Liver (tissue), 9 donors: ENCODE measurements around the gene LRRC30. TPM values are rescaled to one million over a fixed set of nuclear protein-coding genes. Genes with fewer than 3 reads are reported as not detected.
A peak's percentile ranks its signal among the peaks of the same experiment; 100 is the strongest.

ENCODE experiments used
- DNase-seq: peaks from one replicate; pipeline ENCODE4 v3.0.0-alpha.2; 2017; ENCODE audit warnings: low spot score
- H3K27ac ChIP-seq, 2 donors: one replicate each; pipeline ENCODE4 v1.7.0; 2013; ENCODE audit warnings: inconsistent platforms in 2 of 2, low read length in 2 of 2, control low read depth in 1 of 2, low read depth in 1 of 2, mild to moderate bottlenecking in 1 of 2
- H3K27me3 ChIP-seq, 4 donors: one replicate each; pipeline versions ENCODE4 v1.6.1 to v1.7.0; 2013; ENCODE audit warnings: low read length in 3 of 4, inconsistent platforms in 1 of 4, mild to moderate bottlenecking in 1 of 4, moderate library complexity in 1 of 4; ENCODE audit not compliant: control insufficient read depth in 4 of 4, insufficient read depth in 4 of 4
- H3K36me3 ChIP-seq, 4 donors: one replicate each; pipeline versions ENCODE4 v1.6.1 to v1.7.0; 2013; ENCODE audit warnings: low read length in 3 of 4, mild to moderate bottlenecking in 3 of 4, low read depth in 1 of 4, moderate library complexity in 1 of 4; ENCODE audit not compliant: control insufficient read depth in 4 of 4, insufficient read depth in 3 of 4
- H3K4me1 ChIP-seq, 4 donors: one replicate each; pipeline versions ENCODE4 v1.6.1 to v1.7.0; 2013; ENCODE audit warnings: low read length in 3 of 4, mild to moderate bottlenecking in 3 of 4, moderate library complexity in 1 of 4; ENCODE audit not compliant: control insufficient read depth in 4 of 4, insufficient read depth in 4 of 4
- H3K4me3 ChIP-seq, 3 donors: one replicate each; pipeline versions ENCODE4 v1.6.1 to v1.7.0; 2013; ENCODE audit warnings: low read length in 3 of 3, control low read depth in 1 of 3, low read depth in 1 of 3, mild to moderate bottlenecking in 1 of 3
- H3K9ac ChIP-seq, 2 donors: one replicate each; pipeline ENCODE4 v1.7.0; 2013; ENCODE audit warnings: low read length in 2 of 2, mild to moderate bottlenecking in 2 of 2, moderate library complexity in 2 of 2, control low read depth in 1 of 2, low read depth in 1 of 2
- H3K9me3 ChIP-seq, 4 donors: one replicate each; pipeline versions ENCODE4 v1.6.1 to v1.7.0; 2013; ENCODE audit warnings: low read length in 3 of 4; ENCODE audit not compliant: control insufficient read depth in 4 of 4
- FOXA1 ChIP-seq: IDR thresholded peaks from 2 replicates; pipeline ENCODE4 v1.6.1; 2016; ENCODE audit warnings: antibody characterized with exemption
- GABPA ChIP-seq, 2 donors: IDR thresholded peaks in 1 of 2; conservative IDR thresholded peaks in 1 of 2; 2 replicates each; pipeline ENCODE4 v1.6.1; 2016; ENCODE audit warnings: antibody characterized with exemption in 2 of 2, mild to moderate bottlenecking in 1 of 2, moderate library complexity in 1 of 2
- HNF4A ChIP-seq, 2 donors: conservative IDR thresholded peaks; 2 replicates each; pipeline ENCODE4 v1.6.1; 2016; ENCODE audit warnings: antibody characterized with exemption in 2 of 2, mild to moderate bottlenecking in 2 of 2
- JUND ChIP-seq, 2 donors: IDR thresholded peaks; 2 replicates each; pipeline ENCODE4 v1.6.1; 2016; ENCODE audit warnings: antibody characterized with exemption in 2 of 2
- MAX ChIP-seq: IDR thresholded peaks from 2 replicates; pipeline ENCODE4 v1.6.1; 2016; ENCODE audit warnings: antibody characterized with exemption
- NR2F2 ChIP-seq: IDR thresholded peaks from 2 replicates; pipeline ENCODE4 v1.6.1; 2016; ENCODE audit warnings: antibody characterized with exemption
- RAD21 ChIP-seq, 2 donors: IDR thresholded peaks; 2 replicates each; pipeline ENCODE4 v1.6.1; 2016; ENCODE audit warnings: antibody characterized with exemption in 2 of 2, mild to moderate bottlenecking in 2 of 2
- RXRA ChIP-seq, 2 donors: IDR thresholded peaks; 2 replicates each; pipeline ENCODE4 v1.6.1; 2017 to 2018; ENCODE audit warnings: antibody characterized with exemption in 2 of 2, mild to moderate bottlenecking in 1 of 2
- YY1 ChIP-seq: IDR thresholded peaks from 2 replicates; pipeline ENCODE4 v1.6.1; 2016; ENCODE audit warnings: antibody characterized with exemption, mild to moderate bottlenecking
- ZBTB33 ChIP-seq: IDR thresholded peaks from 2 replicates; pipeline ENCODE4 v1.6.1; 2016; ENCODE audit warnings: antibody characterized with exemption
- WGBS: extraction: QIAGEN DNeasy Blood & Tissue Kit; methylation state at CpG from one replicate; pipeline ENCODE4 v1.1.7; 2013; 5-methylcytosine and 5-hydroxymethylcytosine counted together
- polyA plus RNA-seq, 2 donors: library from polyadenylated mRNA; stranded (reverse) in 1 of 2; unstranded in 1 of 2; fragments of 200-250 nt in 1 of 2; fragments of >200 nt in 1 of 2; fragmentation: Nextera tagmentation in 1 of 2; extraction: Ambion mirVana in 1 of 2; gene quantifications; one replicate each; pipeline versions ENCODE4 v1.2.1 to v1.2.3, GENCODE V29; 2013 to 2015
- total RNA-seq, 2 donors: library from RNA; depleted of rRNA; stranded (reverse); fragments of >200 nt; gene quantifications; one replicate each; pipeline ENCODE4 v1.2.3, GENCODE V29; 2014
- TF ChIP-seq, protein P1 (sequence below): IDR thresholded peaks from 2 replicates; pipeline ENCODE4 v1.6.1; 2016; ENCODE audit warnings: antibody characterized with exemption
- TF ChIP-seq, protein P2 (sequence below): fragments of 150-350 bp; IDR thresholded peaks from 2 replicates; pipeline ENCODE4 v1.5.1; 2017; ENCODE audit warnings: improper control_type of control experiment, low read depth, low read length; ENCODE audit not compliant: missing input control
- donor health status: healthy.
- donor health status: healthy.
- donor health status: healthy.
- donor health status: healthy.
- donor health status: healthy.

Gene LRRC30
- total and polyA plus RNA-seq, 4 donors, result not detected

GRCh38 chr18:7269942-7270341, 39.1 kb downstream of the LRRC30 start:
- H3K4me3 ChIP-seq, result no peak overlapping the region
- 79% methylated on average over 6 of the region's 6 CpGs for WGBS
- DNase-seq, result no peak
- no peak overlapping the region for H3K27ac ChIP-seq
- no peaks in the 10 kb centered on the region for H3K9me3 ChIP-seq
- TF ChIP-seq NR2F2, result no peak
- TF ChIP-seq RXRA (IDR thresholded peaks at IDR 0.05), result no peak
- TF ChIP-seq, protein P1, sequence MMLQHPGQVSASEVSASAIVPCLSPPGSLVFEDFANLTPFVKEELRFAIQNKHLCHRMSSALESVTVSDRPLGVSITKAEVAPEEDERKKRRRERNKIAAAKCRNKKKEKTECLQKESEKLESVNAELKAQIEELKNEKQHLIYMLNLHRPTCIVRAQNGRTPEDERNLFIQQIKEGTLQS, result no peak
- TF ChIP-seq YY1, result no peak
- TF ChIP-seq, protein P2, sequence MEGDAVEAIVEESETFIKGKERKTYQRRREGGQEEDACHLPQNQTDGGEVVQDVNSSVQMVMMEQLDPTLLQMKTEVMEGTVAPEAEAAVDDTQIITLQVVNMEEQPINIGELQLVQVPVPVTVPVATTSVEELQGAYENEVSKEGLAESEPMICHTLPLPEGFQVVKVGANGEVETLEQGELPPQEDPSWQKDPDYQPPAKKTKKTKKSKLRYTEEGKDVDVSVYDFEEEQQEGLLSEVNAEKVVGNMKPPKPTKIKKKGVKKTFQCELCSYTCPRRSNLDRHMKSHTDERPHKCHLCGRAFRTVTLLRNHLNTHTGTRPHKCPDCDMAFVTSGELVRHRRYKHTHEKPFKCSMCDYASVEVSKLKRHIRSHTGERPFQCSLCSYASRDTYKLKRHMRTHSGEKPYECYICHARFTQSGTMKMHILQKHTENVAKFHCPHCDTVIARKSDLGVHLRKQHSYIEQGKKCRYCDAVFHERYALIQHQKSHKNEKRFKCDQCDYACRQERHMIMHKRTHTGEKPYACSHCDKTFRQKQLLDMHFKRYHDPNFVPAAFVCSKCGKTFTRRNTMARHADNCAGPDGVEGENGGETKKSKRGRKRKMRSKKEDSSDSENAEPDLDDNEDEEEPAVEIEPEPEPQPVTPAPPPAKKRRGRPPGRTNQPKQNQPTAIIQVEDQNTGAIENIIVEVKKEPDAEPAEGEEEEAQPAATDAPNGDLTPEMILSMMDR, result no peak
- TF ChIP-seq JUND (IDR thresholded peaks at IDR 0.05), result no peak
- TF ChIP-seq ZBTB33, result no peak
- TF ChIP-seq HNF4A (conservative IDR thresholded peaks at IDR 0.05), result no peak
- no peak for TF ChIP-seq MAX
- TF ChIP-seq FOXA1, result no peak
- no peak for TF ChIP-seq GABPA (IDR thresholded peaks at IDR 0.05 in 1 of 2, conservative IDR thresholded peaks at IDR 0.05 in 1 of 2)
- H3K9ac ChIP-seq, result no peak overlapping the region
- peaks cover 0 to 8% (median 6%) of the 10 kb centered on the region in 4 donors for H3K4me1 ChIP-seq
- H3K27me3 ChIP-seq, result no peaks in the 10 kb centered on the region
- no peaks in the 10 kb centered on the region for H3K36me3 ChIP-seq

DNA sequence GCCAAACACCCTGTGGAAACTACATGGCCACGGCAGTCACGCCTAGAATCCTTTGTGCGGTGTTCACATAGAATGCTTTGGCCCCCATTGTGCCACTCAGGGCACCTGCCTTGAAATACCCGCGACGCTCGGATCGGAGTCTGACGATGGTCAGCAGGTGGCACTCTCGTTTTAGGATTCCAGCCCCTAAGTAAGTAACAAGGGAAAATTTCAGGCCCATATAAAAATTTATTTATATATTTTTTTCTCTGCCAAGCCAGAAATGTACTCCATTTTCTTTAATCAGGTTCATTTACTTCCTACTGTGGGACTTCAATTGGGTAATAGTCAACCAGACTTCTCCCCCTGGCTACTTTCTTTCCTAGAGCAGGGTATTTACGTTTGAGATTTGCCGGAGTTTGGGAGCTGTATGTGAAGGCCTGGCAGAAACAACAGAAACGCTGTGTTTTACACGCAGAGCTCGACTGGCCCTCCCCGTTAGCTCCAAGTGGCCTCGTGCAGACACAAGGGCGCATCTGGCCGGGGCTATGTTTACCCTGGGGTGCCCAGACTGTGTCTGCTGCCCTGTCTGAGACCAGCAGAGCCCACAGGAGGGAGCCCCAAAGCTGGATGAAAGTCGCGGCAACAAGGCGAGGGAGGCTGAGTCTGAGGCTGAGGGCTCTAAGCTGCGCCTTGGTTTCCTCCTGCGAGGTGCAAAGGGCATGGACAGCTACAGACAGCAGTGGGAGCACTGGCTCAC, 41.6 kb downstream of the LRRC30 start:
- 19% methylated on average over 24 of the region's 24 CpGs for WGBS
- DNase-seq, result peak; percentile 46

More for the DNA sequence above, 41.6 kb downstream of the LRRC30 start:
- Histone ChIP-seq H3K4me1 (peaks cover 0 to 8% (median 6%) of the 10 kb centered on the region in 4 donors), H3K4me3 (peak overlapping the region in 2 of 3 donors; percentile 12 to 21), H3K27me3 (no peaks in the 10 kb centered on the region), H3K9ac (peak overlapping the region in 1 of 2 donors; percentile 35), H3K9me3 (no peaks in the 10 kb centered on the region), H3K27ac (peak overlapping the region; percentile 1 to 6), H3K36me3 (no peaks in the 10 kb centered on the region)
- TF ChIP-seq, protein P2, result peak; percentile 51
- peak; percentile 82 for TF ChIP-seq RAD21 (IDR thresholded peaks at IDR 0.05)
- TF ChIP-seq, protein P1, result no peak
